Heart left ventricle (tissue), 13 donors: ENCODE results near the gene OR2A14.

ENCODE experiments used
- CTCF ChIP-seq, 12 donors: fragments of 200-600 bp; sonication (generic) in 4 of 12; IDR thresholded peaks; one replicate each; pipeline versions ENCODE4 v1.5.0 to v1.8.0; 2018 to 2022; ENCODE audit warnings: antibody characterized with exemption in 12 of 12, mild to moderate bottlenecking in 5 of 12
- POLR2A ChIP-seq, 2 donors: fragments of 450-650 bp; IDR thresholded peaks; one replicate each; pipeline ENCODE4 v1.6.1; 2017; ENCODE audit warnings: antibody characterized with exemption in 2 of 2, mild to moderate bottlenecking in 2 of 2, moderate library complexity in 2 of 2
- donor health status: ischemic (EF 13 %, LVEDD 7.1; RV severe dilation, severe dysfunction).
- donor health status: DM: no; HTN: yes; CAD: no.
- donor health status: DM: no; HTN: no; CAD: no.
- donor health status: ischemic (EF 25% LVEDD 6.9; RV normal size, moderate dysfunction).
- donor health status: ischemic (EF 25% LVEDD 5.7; RV mildly dilated, moderate dysfunction).
- donor health status: ischemic (EF 35%, LVEDD 5.7; RV mildly dilated, moderate dysfunction).
- donor health status: nonischemic (EF 11% LVEDD 7.7; RV severe dilation, severe dysfunction).
- donor health status: DM: yes; HTN: yes; CAD: no.
- donor health status: PGD.
- donor health status: ischemic (EF 29% LVEDD 5.4; RV normal size, mild dysfunction).
- donor health status: nonischemic (EF 23%, LVEDD 6.1; RV moderate dilation, normal function).

GRCh38 chr7:144113651-144114050, 9.3 kb upstream of the OR2A14 start:
- TF ChIP-seq CTCF (IDR thresholded peaks at IDR 0.05) (no peak), POLR2A (IDR thresholded peaks at IDR 0.05) (no peak)
